Measurements from ENCODE around the gene TMEM271. TPM values are rescaled to one million over a fixed set of nuclear protein-coding genes. Genes with fewer than 3 reads are reported as not detected.

TMEM271 gene
- total RNA-seq, 1 donor from 2014 or later = not detected

DNA sequence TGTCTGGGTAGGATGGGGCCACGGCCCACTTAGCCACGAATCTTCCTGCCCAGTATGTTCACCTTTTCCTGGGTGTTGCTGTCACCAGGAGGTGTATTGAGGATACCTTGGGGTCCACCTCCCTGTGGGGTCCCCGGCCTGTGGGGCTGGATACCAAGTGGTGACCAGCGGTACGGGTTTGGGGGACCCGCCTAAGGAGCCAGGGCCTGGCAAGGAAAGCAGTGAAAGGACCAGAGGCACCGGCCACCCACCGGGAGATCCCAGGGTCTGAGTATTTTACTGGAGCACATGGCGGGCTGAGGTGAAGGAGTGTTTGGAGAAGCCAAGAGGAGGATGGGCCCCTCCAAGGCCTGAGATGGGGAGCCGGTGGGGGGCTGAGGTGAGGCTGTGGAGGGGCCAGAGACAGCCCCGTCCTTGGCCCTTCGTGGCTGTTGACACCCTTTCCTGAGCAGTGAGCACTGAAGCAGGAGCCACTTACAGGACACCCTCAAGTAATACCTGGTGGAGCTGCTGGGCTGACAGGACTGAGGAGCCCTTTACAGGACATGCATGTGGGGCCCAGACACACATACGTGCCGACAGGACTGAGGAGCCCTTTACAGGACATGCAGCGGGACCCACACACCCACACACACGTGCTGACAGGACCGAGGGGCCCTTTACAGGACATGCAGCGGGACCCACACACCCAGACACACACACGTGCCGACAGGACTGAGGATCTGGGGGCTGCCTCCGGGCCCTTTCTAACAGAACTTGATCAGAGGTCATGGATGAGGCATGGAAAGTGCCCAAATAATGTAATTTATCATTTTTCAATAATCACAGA is 38.4 kb downstream of the TMEM271 start:
- peaks cover 53% of the 10 kb centered on the region for H3K36me3 ChIP-seq
- no peaks in the 10 kb centered on the region for H3K27me3 ChIP-seq (ENCODE audit: low read depth)
- no peaks in the 10 kb centered on the region for H3K4me1 ChIP-seq
- H3K27ac ChIP-seq (replicated peaks) = no peak overlapping the region
- no peaks in the 10 kb centered on the region for H3K9me3 ChIP-seq (replicated peaks)
- DNase-seq = no peak
- no peak overlapping the region for H3K4me3 ChIP-seq
- TF ChIP-seq, protein P1, sequence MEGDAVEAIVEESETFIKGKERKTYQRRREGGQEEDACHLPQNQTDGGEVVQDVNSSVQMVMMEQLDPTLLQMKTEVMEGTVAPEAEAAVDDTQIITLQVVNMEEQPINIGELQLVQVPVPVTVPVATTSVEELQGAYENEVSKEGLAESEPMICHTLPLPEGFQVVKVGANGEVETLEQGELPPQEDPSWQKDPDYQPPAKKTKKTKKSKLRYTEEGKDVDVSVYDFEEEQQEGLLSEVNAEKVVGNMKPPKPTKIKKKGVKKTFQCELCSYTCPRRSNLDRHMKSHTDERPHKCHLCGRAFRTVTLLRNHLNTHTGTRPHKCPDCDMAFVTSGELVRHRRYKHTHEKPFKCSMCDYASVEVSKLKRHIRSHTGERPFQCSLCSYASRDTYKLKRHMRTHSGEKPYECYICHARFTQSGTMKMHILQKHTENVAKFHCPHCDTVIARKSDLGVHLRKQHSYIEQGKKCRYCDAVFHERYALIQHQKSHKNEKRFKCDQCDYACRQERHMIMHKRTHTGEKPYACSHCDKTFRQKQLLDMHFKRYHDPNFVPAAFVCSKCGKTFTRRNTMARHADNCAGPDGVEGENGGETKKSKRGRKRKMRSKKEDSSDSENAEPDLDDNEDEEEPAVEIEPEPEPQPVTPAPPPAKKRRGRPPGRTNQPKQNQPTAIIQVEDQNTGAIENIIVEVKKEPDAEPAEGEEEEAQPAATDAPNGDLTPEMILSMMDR (IDR thresholded peaks at IDR 0.05; ENCODE audit: borderline replicate concordance) = no peak
- intact Hi-C loops (cut with micrococcal nuclease) = no loop called here

DNA sequence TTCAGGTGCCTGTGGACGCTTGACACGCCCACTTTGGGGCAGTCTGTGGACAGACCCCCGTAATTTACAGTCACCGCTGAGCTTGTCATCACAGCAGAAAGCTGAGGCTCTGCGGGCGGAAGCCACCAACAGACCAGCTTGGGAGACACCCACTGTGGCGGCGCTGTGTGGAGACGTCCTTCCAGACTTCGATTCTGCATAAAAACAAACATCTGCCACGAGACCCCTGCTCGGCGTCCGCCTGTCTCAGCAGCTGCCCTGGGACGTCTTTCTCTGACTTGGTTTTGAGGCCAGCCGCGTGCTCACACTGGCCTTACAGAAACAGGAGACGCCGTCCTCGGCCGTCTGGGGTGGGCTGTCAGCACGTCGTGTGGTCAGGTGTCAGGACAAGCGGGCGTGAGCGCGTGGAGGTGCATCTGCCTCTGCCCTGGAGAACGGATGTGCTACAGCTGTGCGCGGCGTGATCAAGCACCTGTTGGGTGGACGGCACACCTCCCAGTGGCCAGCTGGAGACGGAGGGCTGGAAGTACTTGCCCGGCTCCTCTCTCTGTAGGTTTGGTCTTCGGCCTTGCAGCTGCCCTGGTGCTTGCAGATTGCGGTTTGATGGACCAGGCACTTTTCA is 39.6 kb downstream of the TMEM271 start:
- Histone ChIP-seq H3K4me3 (no peak overlapping the region), H3K27me3 (ENCODE audit: low read depth) (no peaks in the 10 kb centered on the region), H3K9me3 (replicated peaks) (no peaks in the 10 kb centered on the region), H3K36me3 (peaks cover 65% of the 10 kb centered on the region), H3K27ac (replicated peaks) (no peak overlapping the region), H3K4me1 (no peaks in the 10 kb centered on the region)
- TF ChIP-seq, protein P1 (IDR thresholded peaks at IDR 0.05; ENCODE audit: borderline replicate concordance) = no peak
- DNase-seq = no peak
- intact Hi-C loops (cut with micrococcal nuclease) = no loop called here

DNA sequence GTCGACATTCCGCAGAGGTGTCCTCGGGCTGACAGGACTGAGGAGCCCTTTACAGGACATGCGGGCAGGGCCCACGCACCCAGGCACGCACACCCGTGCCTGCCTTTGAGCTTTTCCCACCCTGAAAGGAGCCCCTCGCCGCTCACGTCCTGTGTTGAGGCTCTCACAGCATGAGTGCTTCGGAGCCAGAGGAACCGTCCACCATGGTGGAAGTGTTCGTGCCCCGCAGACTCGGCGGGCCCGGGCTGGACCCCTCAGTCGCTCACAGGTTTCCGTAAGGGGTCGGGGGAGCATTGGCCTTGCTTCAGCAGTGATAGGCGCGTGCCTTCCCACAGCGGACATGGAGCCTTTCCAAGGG is 40.2 kb downstream of the TMEM271 start:
- TF ChIP-seq, protein P1 (IDR thresholded peaks at IDR 0.05; ENCODE audit: borderline replicate concordance) = no peak
- no peak overlapping the region for H3K4me3 ChIP-seq
- peaks cover 71% of the 10 kb centered on the region for H3K36me3 ChIP-seq
- no peak overlapping the region for H3K27ac ChIP-seq (replicated peaks)
- H3K4me1 ChIP-seq = no peaks in the 10 kb centered on the region
- intact Hi-C loops (cut with micrococcal nuclease) = no loop called here
- no peaks in the 10 kb centered on the region for H3K9me3 ChIP-seq (replicated peaks)
- H3K27me3 ChIP-seq (ENCODE audit: low read depth) = no peaks in the 10 kb centered on the region
- DNase-seq = no peak

DNA sequence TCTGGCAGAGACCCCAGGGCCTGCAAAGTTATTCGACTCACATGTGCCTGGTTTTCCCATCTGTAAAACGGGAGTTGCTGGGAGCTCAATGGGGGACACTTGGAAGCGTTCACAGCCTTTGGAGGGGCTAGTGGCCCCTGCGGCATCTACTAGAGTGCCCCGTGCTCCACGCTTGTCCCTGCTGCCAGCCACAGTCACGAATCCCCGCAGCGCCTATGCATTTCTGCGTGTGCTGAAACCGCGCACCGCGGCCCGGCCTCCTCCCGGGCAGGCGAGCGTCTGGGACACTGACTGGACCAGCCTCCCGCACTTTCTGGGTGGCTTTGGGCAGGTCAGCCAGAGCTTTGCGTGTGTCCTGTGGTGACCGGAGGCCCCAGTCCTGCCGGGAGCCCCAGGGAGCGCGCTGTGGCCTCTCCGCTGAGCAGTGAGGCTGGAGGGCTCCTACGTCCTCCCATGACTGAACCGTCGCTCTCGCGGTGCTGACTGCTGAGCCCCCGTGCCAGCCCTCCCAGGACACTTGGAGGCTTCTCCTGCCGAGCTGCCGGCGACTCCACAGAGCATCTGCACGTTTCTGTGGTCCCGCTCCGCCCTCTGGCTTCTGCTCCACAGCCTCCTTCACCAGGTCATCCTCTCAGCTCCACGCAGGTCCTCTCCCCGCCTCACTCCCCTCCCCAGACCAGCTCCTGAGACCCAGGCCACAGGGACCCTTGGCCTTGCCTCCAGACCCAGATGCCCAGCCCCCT is 40.7 kb downstream of the TMEM271 start:
- Histone ChIP-seq H3K36me3 (peaks cover 76% of the 10 kb centered on the region), H3K27ac (replicated peaks) (no peak overlapping the region), H3K27me3 (ENCODE audit: low read depth) (no peaks in the 10 kb centered on the region), H3K4me3 (no peak overlapping the region), H3K9me3 (replicated peaks) (no peaks in the 10 kb centered on the region), H3K4me1 (no peaks in the 10 kb centered on the region)
- intact Hi-C loops (cut with micrococcal nuclease) = no loop called here
- TF ChIP-seq, protein P1 (IDR thresholded peaks at IDR 0.05; ENCODE audit: borderline replicate concordance) = no peak
- no peak for DNase-seq

DNA sequence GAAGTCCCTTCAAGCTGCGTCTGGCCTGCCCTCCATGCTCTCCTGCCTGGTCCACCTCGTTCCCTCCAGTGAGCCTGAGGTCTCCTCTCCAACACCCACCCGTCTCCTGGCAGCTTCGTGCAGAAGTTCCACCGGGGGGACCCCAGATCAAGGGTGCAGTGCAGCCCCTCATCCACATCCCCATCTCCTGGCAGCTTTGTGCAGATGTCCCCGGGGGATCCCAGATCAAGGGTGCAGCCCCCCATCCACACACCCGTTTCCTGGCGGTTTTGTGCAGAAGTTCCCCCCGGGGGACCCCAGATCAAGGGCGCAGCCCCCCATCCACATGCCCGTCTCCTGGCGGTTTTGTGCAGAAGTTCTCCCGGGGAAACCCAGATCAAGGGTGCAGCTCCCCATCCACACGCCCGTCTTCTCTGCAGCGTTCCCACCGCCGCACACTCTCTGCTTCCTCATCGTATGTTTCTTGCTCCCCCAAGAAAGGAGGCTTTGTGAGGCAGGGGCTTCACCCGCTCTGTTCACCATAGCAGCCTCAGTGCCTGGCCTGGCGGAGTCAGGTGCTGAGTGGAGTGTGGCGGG is 41.4 kb downstream of the TMEM271 start:
- Histone ChIP-seq H3K4me3 (no peak overlapping the region), H3K27me3 (ENCODE audit: low read depth) (no peaks in the 10 kb centered on the region), H3K4me1 (no peaks in the 10 kb centered on the region), H3K36me3 (peaks cover 83% of the 10 kb centered on the region), H3K9me3 (replicated peaks) (no peaks in the 10 kb centered on the region), H3K27ac (replicated peaks) (no peak overlapping the region)
- no peak for DNase-seq
- intact Hi-C loops (cut with micrococcal nuclease) = no loop called here
- TF ChIP-seq, protein P1 (IDR thresholded peaks at IDR 0.05; ENCODE audit: borderline replicate concordance) = no peak

Data from left ventricle myocardium inferior (tissue), 1 donor.